IPS DF 4.7 (cell line): ENCODE results near the gene DLX1.

ENCODE experiments used
- DNase-seq: peaks from one replicate; pipeline ENCODE4 v3.0.0-alpha.2; 2013; ENCODE audit warnings: low spot score; ENCODE audit errors: extremely low read depth

The DLX1 gene

DNA sequence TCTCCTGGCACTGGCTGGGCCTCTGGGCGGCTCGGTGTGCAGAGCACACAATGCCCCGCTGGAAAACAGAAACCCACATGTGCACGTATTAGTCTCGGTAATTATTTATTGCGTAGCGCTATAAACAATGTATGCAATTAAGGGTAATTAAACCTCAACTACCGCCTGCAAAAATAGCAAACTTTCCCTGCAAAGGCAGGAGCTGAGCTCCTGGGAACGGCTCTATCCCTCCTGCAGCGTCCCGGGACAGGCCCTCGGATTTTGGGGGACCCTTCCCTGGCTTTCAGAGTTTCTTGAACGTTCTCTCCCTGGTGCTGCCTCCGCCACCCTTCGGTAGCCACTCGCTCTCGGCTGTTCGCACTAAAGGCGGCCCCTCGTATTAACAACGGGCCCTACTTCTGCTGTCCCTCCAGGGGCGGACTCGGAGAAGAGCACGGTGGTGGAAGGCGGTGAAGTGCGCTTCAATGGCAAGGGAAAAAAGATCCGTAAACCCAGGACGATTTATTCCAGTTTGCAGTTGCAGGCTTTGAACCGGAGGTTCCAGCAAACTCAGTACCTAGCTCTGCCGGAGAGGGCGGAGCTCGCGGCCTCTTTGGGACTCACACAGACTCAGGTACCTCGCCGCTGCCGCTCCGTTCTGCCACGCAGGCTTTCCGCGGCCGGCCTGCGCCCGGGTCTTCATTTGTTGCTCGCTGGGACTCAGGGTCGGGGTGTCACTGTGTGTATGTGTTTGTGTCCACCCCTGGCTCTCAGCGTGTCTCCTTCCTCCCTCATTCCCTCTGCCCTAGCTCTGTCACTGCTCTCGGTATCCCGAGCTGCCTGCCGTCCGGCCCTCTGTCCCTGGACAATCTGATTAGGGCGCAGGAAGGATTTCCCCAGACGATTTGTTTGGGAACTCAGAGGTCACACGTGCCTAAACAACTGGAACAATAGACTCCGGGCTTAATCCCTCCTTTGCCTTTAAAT, 1.2 kb downstream of the DLX1 start:
- no peak for DNase-seq

DNA sequence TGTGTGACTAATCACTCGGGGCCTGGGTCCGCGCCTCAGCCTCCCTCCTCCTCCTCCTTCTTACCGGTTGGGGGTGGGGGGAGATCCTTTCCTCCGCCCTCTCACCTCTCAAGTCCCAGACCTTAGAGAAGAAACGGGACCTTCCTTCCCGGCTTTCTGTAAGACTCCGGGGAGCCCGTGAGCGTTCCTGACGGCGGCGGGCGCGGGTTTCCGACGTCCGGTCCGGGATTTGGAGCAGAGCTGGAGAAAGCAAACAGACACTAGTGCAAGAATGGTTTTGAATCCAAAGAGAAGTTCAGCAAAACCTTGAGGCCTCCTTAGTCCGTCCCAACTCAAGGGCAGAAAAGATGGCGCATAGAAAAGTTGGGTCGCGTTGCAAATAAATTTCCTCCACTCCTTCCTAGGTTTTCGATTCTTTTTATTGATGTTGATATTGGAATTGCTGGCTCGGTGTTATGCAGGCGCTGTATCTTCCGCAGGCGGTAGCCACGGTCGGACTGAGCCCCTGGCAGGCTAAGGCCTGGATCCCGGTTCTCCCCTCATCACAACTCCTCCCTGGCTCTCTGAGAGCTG, 2.0 kb downstream of the DLX1 start:
- no peak for DNase-seq

DNA sequence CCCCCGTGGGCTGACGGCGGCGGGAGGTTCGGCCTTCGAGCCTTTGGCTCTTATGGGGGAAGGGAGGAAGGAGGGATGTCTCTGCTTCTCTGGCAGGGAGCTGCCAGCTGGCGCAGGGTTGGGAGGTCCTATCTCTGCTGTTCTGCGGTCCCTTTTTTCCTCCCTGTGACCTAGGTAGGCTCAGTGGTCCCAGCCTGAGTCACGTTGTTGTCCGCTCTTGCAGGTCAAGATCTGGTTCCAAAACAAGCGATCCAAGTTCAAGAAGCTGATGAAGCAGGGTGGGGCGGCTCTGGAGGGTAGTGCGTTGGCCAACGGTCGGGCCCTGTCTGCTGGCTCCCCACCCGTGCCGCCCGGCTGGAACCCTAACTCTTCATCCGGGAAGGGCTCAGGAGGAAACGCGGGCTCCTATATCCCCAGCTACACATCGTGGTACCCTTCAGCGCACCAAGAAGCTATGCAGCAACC, 2.5 kb downstream of the DLX1 start:
- no peak for DNase-seq

DNA sequence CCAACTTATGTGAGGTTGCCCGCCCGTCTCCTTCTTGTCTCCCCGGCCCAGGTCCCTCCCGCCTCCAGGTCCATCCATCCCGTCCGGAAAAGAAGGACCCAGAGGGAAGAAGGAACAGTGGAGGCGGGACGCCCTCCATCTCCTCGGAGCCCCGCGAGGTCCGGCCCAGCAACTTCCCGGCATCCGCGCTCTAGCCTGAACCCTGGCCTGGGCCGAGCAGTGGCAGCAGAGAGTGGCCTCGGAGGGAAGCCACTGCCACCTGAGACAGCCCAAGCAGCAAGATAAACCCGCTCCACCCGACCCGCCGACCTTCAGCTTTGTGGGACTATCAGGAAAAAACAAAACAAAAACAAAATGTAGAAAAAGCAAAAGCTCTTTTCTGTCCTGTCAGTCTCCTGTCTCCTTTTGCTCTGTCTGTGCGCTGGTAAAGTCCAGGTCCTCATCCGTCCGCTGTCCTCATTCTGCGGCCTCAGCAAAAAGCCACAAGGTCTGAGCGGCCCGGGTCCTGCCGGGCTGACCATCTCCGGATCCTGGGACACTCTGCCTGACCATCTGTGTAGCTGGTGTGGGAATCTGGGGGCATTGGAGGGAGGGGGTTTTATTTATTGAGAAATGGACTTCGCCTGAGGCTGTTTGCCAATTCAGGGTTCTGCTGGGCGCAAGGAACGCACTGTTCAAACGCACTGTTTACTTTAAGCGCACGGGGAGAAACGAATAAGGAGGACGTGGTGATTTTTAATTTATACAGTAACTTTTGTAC, 3.1 kb downstream of the DLX1 start:
- DNase-seq = no peak

DNA sequence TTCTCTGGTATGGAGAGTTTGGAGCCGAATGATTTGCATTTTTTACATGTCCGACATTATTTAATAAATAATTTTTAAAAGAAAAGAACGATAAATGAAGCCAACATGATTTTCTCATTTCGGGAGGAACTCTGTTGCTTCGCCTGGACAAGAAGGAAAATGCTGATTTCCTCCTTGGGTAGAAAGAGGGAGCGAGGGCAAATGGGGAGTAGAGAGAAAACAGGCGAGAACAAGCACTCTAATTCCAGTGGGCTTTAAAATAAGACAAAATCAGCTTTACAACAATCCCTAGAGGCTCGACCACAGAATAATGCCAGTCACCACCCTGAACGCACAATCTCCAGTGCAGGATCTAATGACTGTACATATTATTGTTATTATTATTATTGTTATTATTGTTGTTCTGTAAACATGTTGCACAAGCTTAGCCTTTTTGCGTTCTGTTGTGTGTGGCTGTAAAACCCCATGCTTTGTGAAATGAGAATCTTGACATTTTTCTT, 3.7 kb downstream of the DLX1 start:
- DNase-seq = no peak

DNA sequence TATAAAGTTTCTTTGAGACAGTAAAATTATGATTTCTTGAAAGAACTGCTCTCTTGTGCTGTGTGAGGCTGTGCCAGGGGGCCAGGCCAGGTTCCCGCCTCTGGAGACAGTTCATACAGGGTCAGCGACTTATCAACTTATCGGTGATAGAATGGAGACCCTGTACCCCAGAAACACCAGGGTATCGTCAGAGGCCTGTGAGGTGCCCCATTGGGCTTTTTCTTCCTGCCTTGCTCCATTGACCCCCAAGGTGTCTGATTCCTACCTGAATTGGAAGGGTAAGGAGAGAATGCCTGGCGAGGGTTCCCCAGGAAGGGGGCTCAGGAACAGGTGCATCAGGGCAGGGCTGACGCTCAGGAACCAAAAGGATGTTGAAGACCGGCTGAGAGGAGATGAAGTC, 4.3 kb downstream of the DLX1 start:
- no peak for DNase-seq

DNA sequence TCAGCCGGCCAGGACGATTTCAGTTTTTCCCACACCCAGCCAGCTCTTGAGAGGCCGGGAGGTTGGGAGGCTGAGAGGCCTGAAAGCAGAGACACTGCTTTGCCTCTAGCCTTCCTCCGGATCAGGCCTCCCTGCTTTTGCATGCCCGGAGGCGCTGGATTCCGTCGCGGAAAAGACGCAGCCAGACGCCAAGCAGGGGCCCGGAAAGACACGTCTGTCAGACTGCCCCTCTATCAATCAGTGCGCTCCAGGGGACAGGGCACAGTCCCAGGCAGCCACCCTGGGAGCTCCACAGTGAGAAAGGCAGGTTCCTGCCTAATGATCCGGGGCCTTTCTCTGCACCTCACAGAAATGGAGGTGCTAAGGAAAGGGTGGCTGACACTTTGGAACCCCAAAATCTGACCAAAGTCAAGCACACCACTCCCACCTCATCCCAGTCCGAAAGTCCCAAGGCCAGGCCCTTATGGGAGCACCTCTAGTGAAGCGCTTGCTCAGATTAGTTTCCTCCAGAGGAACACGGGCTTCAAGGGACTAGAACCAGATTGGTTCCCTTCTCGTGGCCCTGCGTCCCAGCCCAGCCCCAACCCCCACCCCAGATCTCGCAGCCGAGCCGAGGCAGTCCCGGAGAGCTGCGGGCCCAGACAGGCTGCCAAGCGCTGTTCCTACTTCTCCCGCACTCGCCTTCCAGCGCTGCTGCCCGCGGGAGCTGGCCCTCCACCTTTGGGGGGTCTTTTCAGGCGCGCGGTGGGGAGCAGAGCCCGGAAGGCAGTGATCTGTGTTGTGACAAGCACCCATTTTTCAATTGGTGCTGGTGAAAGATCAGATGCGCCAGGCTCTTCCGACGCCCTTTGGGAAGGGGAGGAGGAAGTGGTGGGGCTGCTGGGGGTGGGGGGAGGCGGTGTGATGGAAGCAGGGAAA, 5.0 kb downstream of the DLX1 start:
- no peak for DNase-seq

DNA sequence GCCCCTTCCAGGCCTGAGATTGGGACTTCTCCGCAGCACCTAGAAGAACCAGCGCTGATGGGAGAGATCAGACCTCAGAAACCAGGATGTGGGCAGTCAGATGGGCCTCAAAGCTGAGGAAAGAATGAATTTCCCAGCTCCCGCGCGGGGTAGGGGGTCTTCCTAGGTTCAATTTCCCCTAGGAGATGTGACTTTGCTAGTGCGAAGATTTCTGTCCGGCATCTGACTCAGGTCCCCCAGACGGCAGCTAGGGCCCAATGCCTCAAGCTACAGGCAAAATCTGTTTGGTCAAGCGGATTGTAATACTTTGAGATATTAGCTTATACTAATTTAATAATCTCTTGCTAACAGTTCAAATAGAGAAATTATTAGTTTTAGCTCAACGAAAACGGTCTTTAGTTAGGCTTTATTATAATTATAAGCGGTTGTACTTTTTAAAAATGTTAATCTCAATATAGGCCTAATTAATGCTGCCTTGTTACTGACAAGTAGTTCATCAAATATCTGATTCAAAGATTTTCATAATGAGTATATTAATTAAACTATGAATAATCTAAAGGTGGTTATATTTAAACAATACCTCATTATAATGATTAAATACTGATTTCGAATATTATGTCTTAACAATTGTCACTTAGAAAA, 5.8 kb downstream of the DLX1 start:
- no peak for DNase-seq

DNA sequence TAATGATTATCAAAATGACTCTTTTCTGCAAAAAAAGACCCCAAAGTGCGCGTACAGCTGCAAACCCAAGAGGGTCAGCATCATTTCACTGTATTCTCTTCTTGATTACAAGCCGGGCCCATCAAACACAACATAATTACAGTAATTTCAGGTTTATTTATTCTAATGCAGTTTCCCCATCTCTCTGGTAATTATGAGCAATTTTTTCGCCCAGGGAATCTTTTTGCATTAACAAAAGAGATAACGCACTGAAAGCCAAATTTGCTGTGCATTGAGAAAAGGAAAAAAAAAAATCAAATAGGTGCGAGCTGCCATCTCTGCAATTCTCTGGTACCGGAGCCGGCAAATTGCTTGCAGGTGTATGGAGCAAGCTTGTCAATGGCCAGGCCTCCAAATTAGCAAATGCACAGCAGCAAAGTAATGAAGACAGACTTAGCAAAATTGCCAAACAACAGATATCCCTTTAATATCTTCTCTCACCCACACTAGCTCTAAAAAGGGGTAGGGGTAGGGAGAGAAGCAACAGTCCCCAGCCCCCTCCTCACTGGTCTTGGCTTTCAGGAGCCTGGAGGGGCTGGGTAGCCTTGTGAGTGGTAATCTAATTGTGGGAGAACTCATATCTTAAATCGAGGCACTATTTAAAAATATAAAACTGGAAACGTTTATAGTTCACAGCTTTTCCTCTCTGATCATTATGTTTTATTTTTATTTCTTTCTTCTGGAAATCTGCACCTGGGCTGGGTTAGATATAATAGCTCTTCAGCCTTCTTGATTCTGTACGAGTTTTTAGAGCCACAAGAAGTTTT, 6.7 kb downstream of the DLX1 start:
- no peak for DNase-seq

DNA sequence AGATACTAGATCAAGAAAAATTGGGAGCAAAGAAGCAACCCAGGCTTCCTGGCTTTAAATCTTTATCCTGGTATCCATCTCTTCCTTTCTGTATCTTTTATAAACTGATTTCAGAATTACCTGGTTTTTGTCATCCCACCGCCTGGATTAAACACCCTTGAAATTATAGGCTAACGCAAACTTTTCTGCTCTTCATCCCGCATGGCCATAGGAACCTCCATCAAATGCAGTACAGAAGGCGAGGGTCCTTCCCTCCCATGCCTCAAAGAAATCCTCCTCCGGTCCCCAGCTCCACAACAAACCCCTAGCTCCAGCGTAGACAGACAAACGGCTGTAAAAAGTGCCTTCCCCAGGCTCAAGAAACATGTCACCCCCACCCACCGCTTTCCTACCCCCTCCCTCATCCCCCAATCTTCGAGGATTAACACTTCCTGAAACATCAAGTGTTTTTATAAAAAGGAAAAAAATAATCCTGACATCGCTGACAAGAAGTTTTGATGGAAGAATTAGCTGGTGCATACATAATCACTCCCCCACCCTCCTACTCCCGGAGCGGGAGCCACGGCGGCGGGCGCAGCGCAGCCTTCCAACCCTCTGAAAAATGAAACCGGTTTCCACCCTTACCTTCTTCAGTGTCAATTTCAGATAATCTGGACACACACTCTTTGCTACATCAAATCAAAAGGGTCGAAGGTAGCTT, 7.6 kb downstream of the DLX1 start:
- DNase-seq = no peak

DNA sequence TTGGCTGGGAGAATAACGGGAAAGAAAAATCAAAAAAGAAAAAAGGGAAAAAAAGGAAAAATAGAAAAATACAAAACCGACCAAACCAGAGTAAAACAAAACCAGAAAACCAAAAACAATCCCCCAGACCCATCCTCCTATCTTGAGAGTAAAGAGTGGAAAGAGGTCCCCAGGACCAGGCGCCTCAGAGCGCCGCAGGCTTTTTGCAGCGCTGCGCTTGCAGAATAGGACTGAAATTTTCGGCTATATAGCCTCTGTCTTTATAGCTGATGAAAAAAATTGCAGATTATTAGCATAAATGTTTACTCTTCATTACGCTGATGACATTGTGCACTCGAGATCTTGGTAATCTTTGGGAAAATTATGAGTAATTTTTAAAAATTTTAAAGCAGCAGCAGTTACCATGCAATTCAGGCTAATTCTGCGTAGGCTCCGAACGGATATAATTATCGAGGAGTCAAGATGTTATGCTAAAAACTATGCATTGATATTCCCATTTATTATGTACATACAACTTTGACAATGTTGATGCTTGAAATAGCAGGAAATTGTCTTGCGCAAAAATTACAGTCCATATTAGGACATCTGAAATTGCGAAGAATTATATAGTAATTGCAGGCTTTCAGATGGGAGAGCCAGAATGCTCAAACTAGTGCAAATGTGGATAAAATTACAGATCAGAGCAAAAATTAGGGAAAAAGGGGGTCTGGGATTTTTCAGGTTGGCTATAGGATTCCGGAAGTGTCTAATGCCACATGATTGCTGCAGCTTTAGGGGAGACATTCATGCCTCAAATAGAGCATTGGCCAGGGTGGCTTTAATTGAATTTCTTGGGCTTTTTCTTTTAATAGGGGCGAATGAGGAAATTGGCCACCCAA, 8.3 kb downstream of the DLX1 start:
- no peak for DNase-seq

DNA sequence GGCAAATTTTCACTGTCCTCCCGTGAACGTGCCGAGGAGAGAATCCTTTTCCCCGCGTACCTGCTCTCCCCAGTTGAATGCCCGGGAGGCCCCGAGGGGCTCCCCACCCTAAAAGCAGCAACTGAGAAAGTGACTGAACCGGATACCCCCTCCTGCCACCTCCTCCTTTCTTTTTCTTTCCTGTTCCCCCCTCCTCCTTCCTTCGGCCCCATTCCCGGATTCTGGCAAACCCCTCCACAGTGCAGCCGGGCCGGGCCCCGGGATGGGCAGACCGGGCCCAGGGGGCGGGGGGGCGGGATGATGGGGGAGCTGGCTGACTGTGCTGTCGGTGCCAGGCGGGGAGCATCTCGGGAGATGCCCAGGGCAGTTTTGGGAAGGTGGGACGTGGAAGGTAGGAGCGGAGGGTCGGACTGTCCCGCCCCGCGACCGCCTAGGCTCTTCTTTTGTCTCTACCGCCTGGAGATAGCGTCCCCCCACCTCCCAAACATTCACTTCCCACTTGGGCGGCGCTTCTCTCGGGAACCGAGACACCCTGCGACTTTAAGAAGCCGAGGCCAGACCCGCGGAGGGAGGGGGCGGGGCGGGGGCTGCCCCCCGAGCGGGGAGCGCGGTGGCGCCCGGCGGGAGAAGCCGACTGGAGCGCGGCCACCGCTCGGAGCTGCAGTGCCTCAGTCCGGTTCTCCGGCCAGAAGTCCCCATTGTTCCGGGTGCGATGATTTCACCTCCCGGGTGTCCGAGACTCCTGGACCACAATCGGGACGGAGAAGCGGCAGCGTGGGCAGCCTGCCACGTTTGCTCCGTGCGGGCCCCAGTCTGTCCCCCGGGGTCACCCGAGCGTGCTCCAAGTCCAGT, 9.2 kb downstream of the DLX1 start:
- DNase-seq = no peak

DNA sequence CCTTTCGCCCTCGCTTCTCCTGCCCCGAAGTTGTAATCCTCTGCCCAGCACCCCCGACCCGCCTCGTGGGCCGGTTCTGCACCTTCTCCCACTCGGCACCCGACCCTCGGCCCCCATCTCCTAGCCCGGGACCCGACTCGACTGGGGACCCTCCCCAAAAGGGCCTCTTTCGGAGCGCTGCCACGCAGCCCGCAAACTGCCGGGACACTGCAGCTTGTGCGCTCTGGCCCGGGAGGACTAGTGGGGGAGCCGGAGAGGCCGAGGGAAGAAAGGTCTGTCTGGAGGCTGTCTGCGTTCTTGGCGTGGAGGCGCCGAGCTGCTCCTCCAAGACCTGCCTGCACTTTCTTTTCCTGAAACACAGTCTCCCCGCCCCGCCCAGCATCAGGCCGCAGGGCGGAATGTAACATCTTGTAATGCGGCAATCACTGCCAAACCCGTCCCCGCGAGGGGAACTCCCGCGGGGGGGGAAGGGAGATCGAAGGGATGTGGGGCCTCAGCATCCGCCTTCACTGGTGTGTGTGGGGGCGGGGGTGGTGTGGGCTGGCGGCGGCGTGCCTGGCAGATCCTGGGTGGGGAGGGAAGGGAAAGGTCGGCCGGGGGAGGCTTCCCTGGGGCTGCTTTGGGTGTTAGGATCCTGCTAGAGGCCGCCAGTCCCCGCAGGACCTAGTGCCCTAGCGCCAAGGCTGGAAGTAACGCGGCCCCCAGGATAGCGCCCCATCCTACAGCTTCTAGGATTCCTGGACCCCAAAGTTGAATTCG, 10.0 kb downstream of the DLX1 start:
- no peak for DNase-seq

DNA sequence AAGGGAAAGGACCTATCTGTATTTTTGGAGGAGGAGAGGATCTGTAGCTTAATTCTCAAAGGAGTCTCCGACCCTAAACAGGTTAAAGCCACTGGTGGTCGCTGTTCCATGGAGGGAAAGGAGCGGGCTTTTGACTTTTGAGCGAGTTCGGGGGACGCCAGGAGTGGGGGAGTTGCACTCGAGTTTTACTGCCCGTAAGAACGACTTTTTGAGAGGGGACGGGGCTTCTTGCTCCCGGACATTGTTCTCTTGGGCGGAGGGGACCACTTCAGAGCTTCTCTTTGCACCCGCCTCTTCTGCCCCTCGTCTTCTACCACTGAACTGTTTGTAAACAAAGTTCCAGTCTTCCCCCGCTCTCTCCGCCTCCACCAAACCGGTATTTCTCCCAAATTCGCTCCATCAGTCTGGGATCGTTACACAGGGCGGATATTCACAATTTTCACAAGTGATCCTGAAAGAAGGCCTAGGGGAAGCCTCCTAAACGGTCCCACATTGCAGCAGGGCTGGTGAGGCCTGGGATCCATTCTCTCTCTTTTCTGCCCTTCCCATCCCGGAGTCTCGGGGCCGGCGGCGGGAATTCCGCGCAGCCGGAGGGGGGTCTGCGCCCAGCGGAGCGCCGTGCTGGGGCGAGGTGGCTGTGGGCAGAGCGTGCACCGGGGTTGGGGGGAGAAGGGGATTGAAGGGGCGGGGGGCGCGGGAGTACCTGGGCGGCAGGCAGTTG, 10.8 kb downstream of the DLX1 start:
- DNase-seq = no peak
